GM19328 (cell line): ENCODE measurements around the gene OVAAL.
"Not testable (repeated sequence)": the region's sequence is repeated elsewhere in the genome, so short reads cannot be mapped to it uniquely, and the experiment has no call there.

Experiments
- ATAC-seq: cut with Tn5 transposase; IDR thresholded peaks from one replicate; pipeline ENCODE4 v1.9.1; 2021; ENCODE audit warnings: mild to moderate bottlenecking, moderate library complexity; ENCODE audit not compliant: unreplicated experiment

The OVAAL gene

DNA sequence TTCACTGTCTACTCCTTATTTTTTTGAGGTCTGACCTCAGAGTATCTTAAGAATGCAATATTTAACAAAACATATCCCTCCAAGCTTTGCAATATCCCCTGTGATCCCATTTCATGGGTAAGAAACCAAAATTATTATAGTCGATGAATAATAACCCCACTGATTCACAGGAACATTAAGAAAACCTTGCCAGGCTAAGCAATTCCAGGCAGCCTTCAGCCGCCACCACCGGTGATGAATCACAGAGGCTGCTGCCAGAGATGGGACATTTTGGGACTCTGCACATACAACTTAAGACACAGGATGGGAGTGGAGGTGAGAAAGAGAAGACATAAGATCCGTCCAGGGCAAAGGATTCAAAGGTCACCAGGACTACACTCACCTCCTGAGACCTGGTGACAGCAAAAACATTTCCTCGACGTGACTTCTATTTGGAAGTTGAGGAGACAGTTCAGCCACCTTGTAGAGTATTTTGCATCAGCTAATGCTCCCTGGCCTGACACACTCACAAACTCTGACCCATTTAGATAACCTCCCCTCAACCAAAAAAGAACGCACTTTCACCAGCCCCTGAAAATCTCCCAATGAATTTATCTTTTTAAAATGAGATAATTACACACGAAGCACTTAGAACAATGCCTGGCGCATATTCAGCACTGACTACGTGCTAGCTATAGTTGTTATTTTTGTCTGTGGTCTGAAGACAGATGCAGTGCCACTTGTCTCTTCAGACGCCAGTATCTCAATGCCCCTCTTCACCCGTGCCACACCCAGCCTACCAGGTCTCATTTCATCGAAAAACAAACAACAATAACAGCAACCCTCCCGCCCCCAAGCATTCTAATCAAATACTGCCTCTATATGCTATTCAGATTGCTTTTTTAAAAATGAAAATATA lies 17.8 kb upstream of the OVAAL start:
- ATAC-seq, result no peak

DNA sequence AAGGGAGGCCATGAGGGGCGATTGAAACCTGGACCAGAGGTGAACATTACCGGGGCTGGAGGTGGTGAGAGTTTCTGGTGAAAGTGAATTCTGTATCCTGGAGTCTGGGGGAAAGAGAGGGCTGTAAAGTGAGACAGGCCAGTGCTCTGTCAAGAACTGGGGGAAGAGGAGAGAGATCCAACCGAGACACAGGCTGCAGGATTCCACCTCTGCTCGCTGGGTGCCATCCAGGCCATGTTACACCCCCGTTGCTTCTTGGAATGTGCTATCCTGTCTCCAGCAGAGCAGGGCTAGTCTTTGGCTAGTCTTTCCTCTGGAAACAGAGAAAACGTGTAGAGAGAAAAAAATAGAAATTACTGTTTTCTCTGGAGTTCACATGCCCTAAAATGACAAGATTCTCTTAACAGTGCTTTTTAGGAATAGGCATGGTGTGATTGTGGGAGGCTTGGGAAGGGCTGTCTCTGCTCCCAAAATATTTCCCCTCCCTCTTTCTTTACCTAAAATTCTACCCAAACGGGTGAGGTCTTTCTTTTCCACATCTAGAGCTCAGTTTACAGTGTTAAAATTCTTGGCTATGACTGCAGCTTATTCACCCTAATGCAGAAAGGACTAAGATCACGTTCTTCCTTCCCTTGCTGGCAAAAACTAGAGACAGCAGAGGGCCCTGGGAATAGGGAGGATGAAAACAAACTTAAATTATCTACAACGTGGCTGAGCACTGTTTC lies 16.5 kb upstream of the OVAAL start:
- no peak for ATAC-seq

- no peak for ATAC-seq
Measured at GRCh38 chr1:180542838-180543145, 16.0 kb upstream of the OVAAL start.

GRCh38 chr1:180544050-180544449 lies 14.7 kb upstream of the OVAAL start:
- no peak for ATAC-seq

- ATAC-seq, result no peak
Measured at GRCh38 chr1:180545991-180546390, 12.8 kb upstream of the OVAAL start.

DNA sequence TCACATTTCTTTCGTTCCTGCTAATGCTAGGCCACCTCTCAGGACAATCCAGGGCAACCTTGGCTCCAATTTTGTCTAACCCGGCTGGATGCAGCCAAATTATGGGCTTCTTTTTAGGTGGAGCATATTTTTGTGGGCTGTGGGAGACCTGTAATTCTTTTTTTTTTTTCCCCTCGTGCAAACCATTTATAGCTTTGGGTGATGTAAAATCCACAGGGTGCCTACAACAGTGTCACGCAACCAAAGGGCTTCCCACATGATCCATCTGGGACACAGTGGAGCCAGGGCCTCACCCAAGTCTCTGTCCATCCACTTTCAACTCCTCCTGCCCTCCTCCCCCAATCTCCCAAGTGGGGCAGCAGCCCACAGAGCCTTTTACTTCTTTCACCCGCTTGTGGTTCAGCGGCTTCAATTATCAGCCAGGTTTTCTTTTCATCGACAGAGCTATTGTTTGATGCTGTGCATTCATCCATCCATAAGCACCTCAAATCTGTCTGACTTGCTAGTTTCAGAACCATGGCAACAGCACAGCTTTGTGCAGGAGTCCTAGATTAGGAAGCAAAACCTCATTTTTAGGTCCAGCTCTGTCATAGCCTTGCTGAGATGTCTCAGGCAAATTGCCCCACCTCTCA lies 10.0 kb upstream of the OVAAL start:
- no peak for ATAC-seq

DNA sequence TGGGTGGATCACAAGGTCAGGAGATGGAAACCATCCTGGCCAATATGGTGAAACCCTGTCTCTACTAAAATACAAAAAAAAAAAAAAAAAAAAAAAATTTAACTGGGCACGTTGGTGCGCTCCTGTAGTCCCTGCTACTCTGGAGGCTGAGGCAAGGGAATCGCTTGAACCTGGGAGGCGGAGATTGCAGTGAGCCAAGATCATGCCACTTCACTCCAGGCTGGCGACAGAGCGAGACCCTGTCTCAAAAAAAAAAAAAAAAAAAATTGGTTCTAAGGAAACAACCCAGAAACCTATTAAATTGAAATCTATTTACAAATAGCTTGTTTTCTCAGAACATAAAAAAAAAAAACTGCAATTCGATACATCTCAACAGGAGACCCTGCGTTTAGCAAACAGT lies 9.0 kb upstream of the OVAAL start:
- ATAC-seq, result not testable (repeated sequence)

DNA sequence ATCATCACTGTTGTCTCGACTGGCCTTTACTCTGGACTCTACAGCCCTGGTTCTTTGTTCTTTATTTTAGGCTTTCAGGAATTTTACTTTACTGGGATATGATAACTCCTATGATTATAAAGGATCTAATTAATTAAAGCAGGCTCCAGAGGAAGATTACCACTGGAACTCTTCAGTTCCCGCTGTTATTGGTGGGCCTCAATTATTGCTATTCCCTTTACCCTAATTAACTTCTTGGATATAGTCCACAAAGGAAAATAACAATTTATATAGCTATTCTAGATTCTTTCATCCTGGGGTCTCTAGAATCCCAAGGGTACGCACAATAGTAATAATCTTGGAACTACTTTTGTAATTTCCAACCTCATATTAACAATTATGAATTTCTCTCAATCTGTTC lies 8.5 kb upstream of the OVAAL start:
- ATAC-seq, result no peak

GRCh38 chr1:180551997-180552396 lies 6.8 kb upstream of the OVAAL start:
- no peak for ATAC-seq

DNA sequence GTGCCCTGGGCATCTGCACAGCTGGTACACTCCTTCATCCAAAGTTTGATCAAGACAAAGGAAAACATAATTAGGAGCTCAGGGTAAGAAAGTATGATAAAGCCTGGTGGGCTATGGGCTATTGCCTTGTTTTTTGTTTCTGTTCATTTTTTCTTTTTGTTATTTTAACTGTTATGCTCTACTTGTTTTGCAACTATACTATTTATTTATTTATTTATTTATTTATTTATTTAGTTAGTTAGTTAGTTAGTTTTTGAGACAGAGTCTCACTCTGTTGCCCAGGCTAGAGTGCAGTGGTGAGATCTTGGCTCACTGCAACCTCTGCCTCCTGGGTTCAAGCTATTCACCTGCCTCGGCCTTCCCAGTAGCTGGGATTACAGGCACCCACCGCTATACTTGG lies 5.7 kb upstream of the OVAAL start:
- ATAC-seq, result not testable (repeated sequence)

GRCh38 chr1:180555411-180555810 lies 3.4 kb upstream of the OVAAL start:
- no peak for ATAC-seq

GRCh38 chr1:180560200-180560867 lies 1.6 kb downstream of the OVAAL start:
- no peak for ATAC-seq

- no peak for ATAC-seq
Measured at GRCh38 chr1:180560868-180561600, 2.3 kb downstream of the OVAAL start.

DNA sequence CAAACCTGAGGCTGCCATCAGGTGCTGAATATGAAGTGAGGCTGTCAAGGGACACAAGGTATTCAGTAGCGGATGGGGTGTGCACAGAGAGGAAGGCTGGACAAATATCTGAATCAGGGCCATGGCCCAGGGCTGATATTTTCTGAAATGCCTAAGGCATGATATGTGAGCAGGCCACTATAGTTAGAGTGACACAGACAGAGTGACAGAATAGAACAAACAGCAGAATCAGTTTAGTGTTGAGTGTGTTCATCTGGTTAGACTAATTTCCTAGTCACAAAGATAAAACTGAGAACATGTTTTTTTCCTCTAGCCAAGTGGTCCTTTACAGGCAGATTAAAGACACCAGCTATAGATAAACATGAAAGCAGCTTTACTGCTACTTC lies 3.9 kb downstream of the OVAAL start:
- ATAC-seq, result no peak

- no peak for ATAC-seq
Measured at GRCh38 chr1:180563026-180563827, 4.5 kb downstream of the OVAAL start.

GRCh38 chr1:180565121-180565871 lies 6.5 kb downstream of the OVAAL start:
- ATAC-seq, result no peak

DNA sequence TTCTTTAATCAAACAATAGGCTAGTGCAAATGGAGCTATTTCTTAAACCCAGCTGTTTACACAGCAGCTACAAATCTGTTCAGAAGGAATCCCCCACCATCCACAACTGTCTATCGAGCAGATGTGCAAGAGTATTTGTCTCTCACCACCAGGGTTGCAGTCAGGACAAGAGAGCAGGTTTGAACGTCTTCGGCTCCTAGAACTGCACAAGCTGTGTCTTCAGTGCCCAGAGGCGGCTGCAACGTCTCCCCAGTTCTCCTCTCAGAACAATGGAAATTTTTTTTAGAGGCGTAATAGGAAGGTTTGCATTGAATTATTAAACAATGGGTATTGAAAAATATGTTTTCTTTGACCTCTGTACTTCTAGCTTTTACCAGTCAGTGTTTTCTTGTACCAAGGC lies 7.3 kb downstream of the OVAAL start:
- ATAC-seq, result no peak

DNA sequence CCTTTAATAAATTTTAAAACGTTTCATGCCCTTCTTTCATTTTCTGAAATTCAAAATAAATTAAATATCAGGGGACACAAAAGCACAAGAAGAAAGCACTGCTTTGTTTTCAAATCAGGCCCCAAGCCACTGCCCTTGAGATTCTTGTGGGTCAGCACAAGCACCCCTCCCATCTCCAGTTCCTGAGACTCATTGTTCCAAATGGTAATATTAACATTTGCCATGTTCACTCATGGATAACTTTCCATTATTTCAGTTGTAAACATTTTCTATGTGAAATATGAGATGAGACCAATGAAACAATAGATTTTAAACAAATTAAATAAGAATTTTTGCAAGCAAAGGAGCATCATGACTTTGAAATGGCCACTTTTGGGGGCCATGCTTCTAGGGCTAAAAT lies 7.7 kb downstream of the OVAAL start:
- no peak for ATAC-seq

DNA sequence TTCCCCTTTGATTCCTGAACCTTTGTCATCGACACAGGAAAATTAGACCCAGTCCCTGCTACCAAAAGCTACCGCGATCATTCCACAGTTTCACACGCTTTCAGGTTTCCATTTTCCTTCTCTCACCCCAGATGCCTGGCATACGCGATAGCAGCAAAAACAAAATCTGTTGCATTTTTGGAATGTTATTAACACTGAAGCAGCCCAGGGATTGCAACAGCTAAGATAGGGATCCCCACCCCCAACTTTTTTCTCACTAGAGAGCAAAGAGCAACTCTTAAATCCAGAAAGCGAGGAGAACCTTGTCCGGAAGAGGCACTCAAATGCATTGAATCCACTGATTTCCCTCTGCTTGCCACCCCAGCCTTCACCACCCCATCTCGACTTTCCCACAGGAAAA lies 8.9 kb downstream of the OVAAL start:
- no peak for ATAC-seq
